ENCODE data around the gene HNRNPM. TPM values are rescaled to one million over a fixed set of nuclear protein-coding genes. Genes with fewer than 3 reads are reported as not detected.

HNRNPM gene
- total RNA-seq, 1 experiment from 2014 or later = 298 TPM

DNA sequence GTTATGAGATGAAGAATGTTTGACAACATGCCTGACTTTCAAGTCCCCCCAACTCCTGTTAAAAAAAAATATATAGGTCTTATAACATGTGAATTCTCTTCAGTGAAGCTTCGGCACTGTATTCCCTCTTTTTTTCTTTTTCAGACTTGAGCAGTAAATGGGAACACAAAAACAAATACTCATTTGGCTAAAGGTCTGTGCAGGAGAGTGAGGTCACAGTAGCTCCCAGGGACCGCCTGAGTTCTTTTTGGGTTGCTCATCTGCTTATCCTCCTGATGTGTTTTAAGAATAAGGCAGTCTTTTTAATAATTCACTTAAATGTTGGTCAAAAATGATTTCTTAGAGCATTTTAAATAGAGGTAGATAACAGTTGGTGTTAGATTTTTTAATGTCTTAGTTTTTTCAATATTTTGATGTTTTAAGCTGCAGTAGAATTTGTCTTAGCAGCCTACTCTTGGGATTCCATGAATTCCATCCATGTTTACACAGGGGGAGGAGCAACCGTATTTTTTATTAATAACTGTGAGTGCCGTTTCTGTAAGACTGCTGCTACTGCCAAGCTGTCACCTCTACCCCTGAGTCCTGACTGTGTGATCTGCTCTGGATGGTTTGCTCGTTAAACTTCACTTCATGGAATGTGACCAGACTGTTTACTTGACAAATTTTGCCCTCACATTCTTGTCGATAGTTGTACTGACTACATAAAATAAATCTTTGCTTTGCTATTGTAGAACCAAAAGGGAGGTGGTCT, 14.9 kb downstream of the HNRNPM start (continued):
- TF ChIP-seq YY1 (IDR thresholded peaks at IDR 0.05; ENCODE audit: extremely low read depth, insufficient replicate concordance, low read depth, low read length) (no peak), POLR2AphosphoS5 (IDR thresholded peaks at IDR 0.05; ENCODE audit: low read depth, low read length) (no peak)
- TF ChIP-seq, protein P1, sequence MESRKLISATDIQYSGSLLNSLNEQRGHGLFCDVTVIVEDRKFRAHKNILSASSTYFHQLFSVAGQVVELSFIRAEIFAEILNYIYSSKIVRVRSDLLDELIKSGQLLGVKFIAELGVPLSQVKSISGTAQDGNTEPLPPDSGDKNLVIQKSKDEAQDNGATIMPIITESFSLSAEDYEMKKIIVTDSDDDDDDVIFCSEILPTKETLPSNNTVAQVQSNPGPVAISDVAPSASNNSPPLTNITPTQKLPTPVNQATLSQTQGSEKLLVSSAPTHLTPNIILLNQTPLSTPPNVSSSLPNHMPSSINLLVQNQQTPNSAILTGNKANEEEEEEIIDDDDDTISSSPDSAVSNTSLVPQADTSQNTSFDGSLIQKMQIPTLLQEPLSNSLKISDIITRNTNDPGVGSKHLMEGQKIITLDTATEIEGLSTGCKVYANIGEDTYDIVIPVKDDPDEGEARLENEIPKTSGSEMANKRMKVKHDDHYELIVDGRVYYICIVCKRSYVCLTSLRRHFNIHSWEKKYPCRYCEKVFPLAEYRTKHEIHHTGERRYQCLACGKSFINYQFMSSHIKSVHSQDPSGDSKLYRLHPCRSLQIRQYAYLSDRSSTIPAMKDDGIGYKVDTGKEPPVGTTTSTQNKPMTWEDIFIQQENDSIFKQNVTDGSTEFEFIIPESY (IDR thresholded peaks at IDR 0.05; ENCODE audit: extremely low read depth, insufficient replicate concordance, low read length) = no peak

DNA sequence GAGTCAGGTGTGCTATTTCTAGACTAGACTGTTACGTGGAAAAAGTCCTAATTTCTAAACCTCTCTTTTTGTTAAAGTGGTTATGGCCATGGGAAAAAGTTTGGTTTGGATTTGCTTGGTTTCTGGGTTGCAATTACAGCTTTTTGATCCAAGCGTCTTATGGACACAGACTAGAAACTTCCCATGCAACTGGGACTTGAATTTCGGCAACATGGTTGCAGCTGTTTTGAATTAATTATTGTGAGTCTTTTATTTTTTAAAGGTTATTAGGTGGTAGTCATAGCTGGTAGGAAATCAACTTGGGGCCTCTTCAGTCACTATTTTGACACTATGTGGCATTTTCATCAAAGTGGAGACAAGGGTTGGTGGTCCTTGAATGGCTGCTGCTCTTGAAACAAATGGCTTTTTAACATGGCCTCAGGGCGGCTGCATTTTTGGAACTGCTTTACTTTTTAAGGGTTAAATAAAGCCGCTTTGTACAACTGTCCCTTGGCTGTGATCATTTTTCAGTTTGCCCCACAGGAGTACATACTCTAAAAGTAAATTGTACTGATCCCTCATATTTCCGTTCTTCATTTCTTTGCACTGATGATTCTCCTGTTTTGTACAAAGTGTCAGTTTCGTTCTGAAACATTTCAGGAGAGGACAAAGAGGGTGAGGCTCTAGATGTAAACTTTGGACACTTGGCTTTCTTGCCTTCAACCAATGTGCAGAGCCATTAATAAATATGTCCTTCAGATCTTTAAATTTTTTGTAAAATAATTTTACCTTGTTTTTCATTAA, 15.9 kb downstream of the HNRNPM start:
- Histone ChIP-seq H3K36me3 (ENCODE audit: control insufficient read depth in 1 of 2, insufficient read depth in 2 of 2, low read length in 2 of 2) (peaks cover 41 to 61% of the 10 kb centered on the region in 2 experiments), H3K27me3 (ENCODE audit: insufficient read depth, low read length) (no peaks in the 10 kb centered on the region), H3K4me3 (replicated peaks in 1 of 2; ENCODE audit: low read depth in 1 of 2, low read length in 2 of 2) (no peak overlapping the region), H3K27ac (ENCODE audit: low read depth, low read length) (no peak overlapping the region), H3K4me2 (ENCODE audit: low read length) (no peak overlapping the region), H3K9ac (ENCODE audit: low read length) (no peak overlapping the region), H4K20me1 (ENCODE audit: insufficient read depth) (peaks cover 81% of the 10 kb centered on the region), H3K79me2 (ENCODE audit: insufficient read depth, low read length) (peaks cover 100% of the 10 kb centered on the region), H2AFZ (ENCODE audit: low read depth, low read length, poor library complexity, severe bottlenecking) (no peak overlapping the region), H3K4me1 (ENCODE audit: control insufficient read depth in 1 of 2, insufficient read depth in 2 of 2, low read length in 2 of 2) (peaks cover 10 to 23% of the 10 kb centered on the region in 2 experiments), H3K9me2 (ENCODE audit: insufficient read depth) (no peaks in the 10 kb centered on the region), H3K9me3 (ENCODE audit: control insufficient read depth in 1 of 2, insufficient read depth in 1 of 2, low read depth in 1 of 2, low read length in 2 of 2) (no peaks in the 10 kb centered on the region)
- DNase-seq (ENCODE audit: low read depth, low spot score) (no peak), ATAC-seq (no peak)
- RAD21 ChIA-PET (ENCODE audit: low non-redundant PET in 1 of 2, low total read pairs in 2 of 2, uncharacterized antibody in 2 of 2, unreplicated experiment in 2 of 2) = no interaction called here
- CTCF ChIA-PET = no interaction called here
- intact Hi-C loops (cut with micrococcal nuclease) = no loop called here
- BruUV-seq (replicated peaks) = no TSS peak
- POLR2A ChIA-PET = no interaction called here
- TF ChIP-seq EZH2phosphoT487 (IDR thresholded peaks at IDR 0.05; ENCODE audit: borderline replicate concordance) (no peak), FOSL1 (IDR thresholded peaks at IDR 0.05; ENCODE audit: low read depth) (no peak), JUND (IDR thresholded peaks at IDR 0.05) (no peak), ELF1 (IDR thresholded peaks at IDR 0.05; ENCODE audit: borderline replicate concordance, low read depth) (no peak), POLR2AphosphoS5 (IDR thresholded peaks at IDR 0.05; ENCODE audit: low read depth, low read length) (no peak), YY1 (IDR thresholded peaks at IDR 0.05; ENCODE audit: extremely low read depth, insufficient replicate concordance, low read depth, low read length) (no peak), RAD21 (IDR thresholded peaks at IDR 0.05; ENCODE audit: low read depth) (no peak), SRF (IDR thresholded peaks at IDR 0.05; ENCODE audit: low read depth) (no peak), ZNF274 (IDR thresholded peaks at IDR 0.05; ENCODE audit: low read depth, low read length) (no peak), TCF7L2 (IDR thresholded peaks at IDR 0.05; ENCODE audit: borderline replicate concordance, extremely low read depth, insufficient read depth, insufficient read length) (no peak), MAX (IDR thresholded peaks at IDR 0.05) (no peak), CBX3 (IDR thresholded peaks at IDR 0.05; ENCODE audit: low read depth) (no peak), CTCF (IDR thresholded peaks at IDR 0.05 in 2 of 3, conservative IDR thresholded peaks at IDR 0.05 in 1 of 3; ENCODE audit: borderline replicate concordance in 1 of 3, insufficient read depth in 1 of 3, low read depth in 2 of 3, low read length in 2 of 3) (no peak)
- TF ChIP-seq, protein P2, sequence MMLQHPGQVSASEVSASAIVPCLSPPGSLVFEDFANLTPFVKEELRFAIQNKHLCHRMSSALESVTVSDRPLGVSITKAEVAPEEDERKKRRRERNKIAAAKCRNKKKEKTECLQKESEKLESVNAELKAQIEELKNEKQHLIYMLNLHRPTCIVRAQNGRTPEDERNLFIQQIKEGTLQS (IDR thresholded peaks at IDR 0.05) = no peak

All from HCT116 (cell line).